DND-41 (cell line): Measurements from ENCODE around the gene NOSTRIN.

ENCODE experiments used
- ATAC-seq: fragments of 200-7000 bp; cut with Tn5 transposase; 3 replicates; pipeline ENCODE4 v1.9.1; 2021; ENCODE audit warnings: low read depth; ENCODE audit not compliant: insufficient read depth
- DNase-seq: peaks from one replicate; pipeline ENCODE4 v3.0.0-alpha.2; 2020
- H2AFZ ChIP-seq: 2 replicates; pipeline ENCODE4 v1.6.0; 2012; ENCODE audit warnings: low read depth, low read length
- H3K27ac ChIP-seq: 2 replicates; pipeline ENCODE4 v1.5.1; 2012; ENCODE audit warnings: low read length, inconsistent platforms
- H3K27me3 ChIP-seq: fragments of 200-600 bp; sonication (generic); 2 replicates; pipeline ENCODE4 v1.6.0; 2012; ENCODE audit warnings: low read length, mild to moderate bottlenecking, inconsistent platforms; ENCODE audit not compliant: insufficient read depth, poor library complexity
- H3K36me3 ChIP-seq: 2 replicates; pipeline ENCODE4 v1.5.1; 2012; ENCODE audit warnings: low read length, inconsistent platforms; ENCODE audit not compliant: insufficient read depth
- H3K4me1 ChIP-seq: 2 replicates; pipeline ENCODE4 v1.5.1; 2012; ENCODE audit warnings: mild to moderate bottlenecking, low read length; ENCODE audit not compliant: insufficient read depth
- H3K4me2 ChIP-seq: 2 replicates; pipeline ENCODE4 v1.6.0; 2012; ENCODE audit warnings: mild to moderate bottlenecking, moderate library complexity, low read length, inconsistent platforms; ENCODE audit not compliant: insufficient read depth
- H3K4me3 ChIP-seq, 2 experiments: fragments of 200-600 bp in 1 of 2; shearing (Covaris generic) in 1 of 2; 2 replicates each; pipeline ENCODE4 v1.5.1; 2012 to 2016; ENCODE audit warnings: inconsistent platforms in 2 of 2, low read length in 2 of 2, mild to moderate bottlenecking in 2 of 2, low read depth in 1 of 2, moderate library complexity in 1 of 2
- H3K79me2 ChIP-seq: 2 replicates; pipeline ENCODE4 v1.6.0; 2012; ENCODE audit warnings: low read length, inconsistent platforms; ENCODE audit not compliant: insufficient read depth
- H3K9ac ChIP-seq: 2 replicates; pipeline ENCODE4 v1.6.0; 2012; ENCODE audit warnings: low read depth, mild to moderate bottlenecking, inconsistent platforms, low read length, moderate library complexity
- H3K9me3 ChIP-seq: 2 replicates; pipeline ENCODE4 v1.5.1; 2012; ENCODE audit warnings: low read length, moderate library complexity, mild to moderate bottlenecking, inconsistent platforms; ENCODE audit not compliant: insufficient read depth, severe bottlenecking
- H4K20me1 ChIP-seq: 2 replicates; pipeline ENCODE4 v1.6.0; 2012; ENCODE audit warnings: low read length; ENCODE audit not compliant: insufficient read depth
- EZH2 ChIP-seq: IDR thresholded peaks from 3 replicates; pipeline ENCODE4 v1.6.1; 2012; ENCODE audit warnings: borderline replicate concordance, low read depth, mild to moderate bottlenecking, moderate library complexity, low read length, inconsistent platforms; ENCODE audit not compliant: severe bottlenecking
- TF ChIP-seq, protein P1 (sequence below): IDR thresholded peaks from 2 replicates; pipeline ENCODE4 v1.5.1; 2012; ENCODE audit warnings: borderline replicate concordance, low read length, moderate library complexity, mild to moderate bottlenecking; ENCODE audit not compliant: poor library complexity, severe bottlenecking; ENCODE audit errors: extremely low read depth

The NOSTRIN gene

DNA sequence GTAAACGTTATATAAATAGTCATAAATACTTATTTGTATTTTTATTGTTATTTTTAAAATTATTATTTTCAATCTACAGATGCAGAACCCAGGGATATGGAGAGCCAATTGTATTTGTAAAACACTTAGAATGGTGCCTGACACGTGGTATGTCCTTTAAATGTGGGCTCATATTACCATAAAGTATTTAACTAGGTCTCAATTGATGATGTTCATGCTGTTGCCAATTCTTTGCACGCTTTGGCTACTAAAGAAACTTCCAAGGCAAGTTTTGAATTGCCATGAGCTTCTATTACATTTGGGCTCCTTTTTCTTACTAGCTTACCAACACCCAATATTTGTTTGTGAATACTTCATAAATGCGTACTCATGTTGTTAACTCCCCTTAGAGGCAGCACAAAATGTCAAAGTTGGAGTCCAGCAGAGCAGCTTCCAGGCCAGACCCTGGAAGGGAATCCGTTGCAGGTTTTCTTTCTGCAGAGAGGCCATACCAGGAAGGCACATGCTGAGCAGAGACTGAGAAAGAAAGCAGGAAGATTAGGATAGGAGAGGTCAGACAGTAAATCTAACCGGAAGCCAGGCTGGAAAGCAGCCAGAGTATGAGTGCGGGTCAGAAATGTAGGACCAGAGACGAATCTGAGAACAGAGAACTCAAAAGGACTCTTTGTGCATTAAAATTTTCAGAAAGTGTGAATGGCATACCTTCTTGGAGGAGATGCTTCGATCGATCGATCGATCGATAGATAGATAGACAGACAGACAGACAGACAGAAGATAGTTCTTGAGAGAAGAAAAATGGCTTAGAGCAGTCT is 4.2 kb upstream of the NOSTRIN start:
- H3K27me3 ChIP-seq, result no peaks in the 10 kb centered on the region
- H3K4me3 ChIP-seq, result no peak overlapping the region
- H3K9ac ChIP-seq, result no peak overlapping the region
- no peak for TF ChIP-seq EZH2
- TF ChIP-seq, protein P1, sequence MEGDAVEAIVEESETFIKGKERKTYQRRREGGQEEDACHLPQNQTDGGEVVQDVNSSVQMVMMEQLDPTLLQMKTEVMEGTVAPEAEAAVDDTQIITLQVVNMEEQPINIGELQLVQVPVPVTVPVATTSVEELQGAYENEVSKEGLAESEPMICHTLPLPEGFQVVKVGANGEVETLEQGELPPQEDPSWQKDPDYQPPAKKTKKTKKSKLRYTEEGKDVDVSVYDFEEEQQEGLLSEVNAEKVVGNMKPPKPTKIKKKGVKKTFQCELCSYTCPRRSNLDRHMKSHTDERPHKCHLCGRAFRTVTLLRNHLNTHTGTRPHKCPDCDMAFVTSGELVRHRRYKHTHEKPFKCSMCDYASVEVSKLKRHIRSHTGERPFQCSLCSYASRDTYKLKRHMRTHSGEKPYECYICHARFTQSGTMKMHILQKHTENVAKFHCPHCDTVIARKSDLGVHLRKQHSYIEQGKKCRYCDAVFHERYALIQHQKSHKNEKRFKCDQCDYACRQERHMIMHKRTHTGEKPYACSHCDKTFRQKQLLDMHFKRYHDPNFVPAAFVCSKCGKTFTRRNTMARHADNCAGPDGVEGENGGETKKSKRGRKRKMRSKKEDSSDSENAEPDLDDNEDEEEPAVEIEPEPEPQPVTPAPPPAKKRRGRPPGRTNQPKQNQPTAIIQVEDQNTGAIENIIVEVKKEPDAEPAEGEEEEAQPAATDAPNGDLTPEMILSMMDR, result no peak
- no peaks in the 10 kb centered on the region for H3K79me2 ChIP-seq
- H3K27ac ChIP-seq, result no peak overlapping the region
- DNase-seq (no peak), ATAC-seq (no peak)
- no peaks in the 10 kb centered on the region for H3K36me3 ChIP-seq
- H2AFZ ChIP-seq, result no peak overlapping the region
- no peak overlapping the region for H3K4me2 ChIP-seq
- H3K4me1 ChIP-seq, result peaks cover 13% of the 10 kb centered on the region
- no peaks in the 10 kb centered on the region for H4K20me1 ChIP-seq
- no peaks in the 10 kb centered on the region for H3K9me3 ChIP-seq

DNA sequence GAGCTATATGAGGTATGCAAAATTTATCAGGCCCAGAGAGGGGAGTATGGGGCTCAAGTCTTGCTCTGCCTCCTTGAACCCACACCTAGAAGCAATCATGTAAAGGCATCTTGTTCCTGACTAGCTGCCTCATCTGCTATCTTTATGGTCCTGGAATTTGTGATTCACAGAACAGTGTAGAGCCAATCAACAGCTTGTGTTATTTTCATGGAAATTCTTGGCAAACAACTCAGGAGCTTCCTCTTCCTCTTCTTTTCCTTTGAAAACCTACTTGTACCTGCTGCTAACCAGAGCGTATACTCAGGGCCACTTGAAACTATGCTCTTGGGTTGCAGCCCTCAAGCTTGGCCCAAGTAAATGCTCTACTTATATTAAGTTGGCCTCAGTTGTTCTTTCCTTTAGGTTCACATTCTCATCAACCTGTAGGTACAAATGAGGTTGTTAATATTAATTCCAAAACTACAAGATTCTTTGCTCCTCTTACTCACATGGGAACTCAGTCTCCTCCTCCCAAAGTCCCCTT is 3.5 kb upstream of the NOSTRIN start:
- H3K4me3 ChIP-seq, result no peak overlapping the region
- H3K27ac ChIP-seq, result no peak overlapping the region
- no peak overlapping the region for H2AFZ ChIP-seq
- no peak overlapping the region for H3K9ac ChIP-seq
- no peaks in the 10 kb centered on the region for H4K20me1 ChIP-seq
- TF ChIP-seq EZH2, result no peak
- TF ChIP-seq, protein P1, result no peak
- H3K4me1 ChIP-seq, result peaks cover 16% of the 10 kb centered on the region
- ATAC-seq (no peak), DNase-seq (no peak)
- no peak overlapping the region for H3K4me2 ChIP-seq
- H3K36me3 ChIP-seq, result no peaks in the 10 kb centered on the region
- no peaks in the 10 kb centered on the region for H3K79me2 ChIP-seq
- no peaks in the 10 kb centered on the region for H3K9me3 ChIP-seq
- H3K27me3 ChIP-seq, result no peaks in the 10 kb centered on the region

DNA sequence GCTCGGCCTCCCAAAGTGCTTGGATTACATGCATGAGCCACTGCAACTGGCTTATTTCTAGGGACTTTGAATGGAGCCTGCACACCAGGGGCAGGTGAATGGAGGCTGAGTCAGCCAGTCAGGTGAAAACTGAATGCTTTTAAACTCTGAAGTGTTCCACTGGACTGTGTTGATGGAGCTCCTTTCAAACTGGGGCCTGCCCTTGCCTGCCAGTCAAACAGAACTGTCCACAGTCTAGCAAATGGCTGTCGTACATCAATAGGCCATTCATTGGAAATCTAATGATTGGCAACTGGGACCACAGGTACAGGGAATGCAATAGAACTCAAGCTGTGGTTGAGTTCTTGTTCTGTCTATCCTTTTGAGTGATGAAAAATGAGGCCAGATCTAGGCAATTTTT is 966 bp upstream of the NOSTRIN start:
- Histone ChIP-seq H3K4me3 (no peak overlapping the region), H4K20me1 (no peaks in the 10 kb centered on the region), H3K9me3 (no peaks in the 10 kb centered on the region), H3K4me1 (peaks cover 16% of the 10 kb centered on the region), H3K4me2 (no peak overlapping the region), H3K79me2 (no peaks in the 10 kb centered on the region), H3K27ac (no peak overlapping the region), H3K36me3 (no peaks in the 10 kb centered on the region), H3K9ac (no peak overlapping the region), H3K27me3 (no peaks in the 10 kb centered on the region), H2AFZ (no peak overlapping the region)
- ATAC-seq, result no peak
- DNase-seq, result no peak
- TF ChIP-seq EZH2, result no peak
- TF ChIP-seq, protein P1, result no peak
